Activated naive CD4-positive, alpha-beta T cell treated with anti-CD3 and anti-CD28 coated beads, Interleukin-2, amount 10 ng/mL, durations not matched to agents 5 hours and 36 hours (primary cell): Measurements from ENCODE around the gene AUNIP. TPM values are rescaled to one million over a fixed set of nuclear protein-coding genes. Genes with fewer than 3 reads are reported as not detected.

Source experiments
- microRNA-seq: library from miRNA; unstranded; fragments of <30 nt; microRNA quantifications from one replicate; pipeline ENCODE4 v1.2.0, GENCODE V29; 2022; ENCODE audit warnings: borderline microRNAs expressed, borderline replicate concordance
- total RNA-seq, 2 experiments: library from RNA; stranded (reverse); gene quantifications; one replicate each; pipeline ENCODE4 v1.2.3, GENCODE V29; 2021

The AUNIP gene
- total RNA-seq, result 1 to 10 TPM; 3.0 to 4.4 TPM

GRCh38 chr1:25858906-25859789 lies at the start of gene AUNIP:
AUNIP (minus strand) TSS chr1:25859457; CDS start chr1:25859357, 100 bp downstream.

GRCh38 chr1:25905680-25906643 lies 46.7 kb upstream of the AUNIP start, which contains the start of gene STMN1:
STMN1 (minus strand) TSS chr1:25906419; CDS start chr1:25904676, 1,743 bp downstream.

GRCh38 chr1:25875154-25875855 lies 16.0 kb upstream of the AUNIP start, which contains the start of gene PAQR7:
PAQR7 (minus strand) TSS chr1:25875708; CDS start chr1:25863839, 11,869 bp downstream.

GRCh38 chr1:25819491-25820246 lies 39.6 kb downstream of the AUNIP start, which contains the start of gene MTFR1L:
MTFR1L (plus strand) TSS chr1:25819954; CDS start chr1:25823105, 3,151 bp downstream.

GRCh38 chr1:25799935-25800702 lies 59.1 kb downstream of the AUNIP start, which contains the start of gene SELENON:
SELENON (plus strand) TSS chr1:25800193; CDS start chr1:25800231, 38 bp downstream.

Small RNA genes lying within 50 kb of the gene (microRNA-seq; reads per million reads assigned to microRNA genes)
- gene MIR3917, result not detected

Other genes starting within 250 kb of the AUNIP start
- 10 to 100 TPM; 40.9 to 41.0 TPM for gene MAN1C1, start 242.7 kb downstream of the AUNIP start, total RNA-seq
- gene SELENON, start 59.3 kb downstream of the AUNIP start, total RNA-seq, result 10 to 100 TPM; 13.4 to 14.3 TPM
- gene MTFR1L, start 39.5 kb downstream of the AUNIP start, total RNA-seq, result 10 to 100 TPM; 44.0 to 45.6 TPM
- gene PAQR7, start 16.3 kb upstream of the AUNIP start, total RNA-seq, result 1 to 10 TPM; 1.7 to 2.1 TPM
- gene STMN1, start 47.0 kb upstream of the AUNIP start, total RNA-seq, result 100 to 1,000 TPM; 550 to 577 TPM
- gene PAFAH2, start 138.6 kb upstream of the AUNIP start, total RNA-seq, result 10 to 100 TPM in 1 of 2 experiments, 1 to 10 TPM in 1; 9.9 to 10.7 TPM
- gene EXTL1, start 162.3 kb upstream of the AUNIP start, total RNA-seq, result not detected
- gene SLC30A2, start 186.7 kb upstream of the AUNIP start, total RNA-seq, result not detected
- under 1 TPM in 1 of 2 experiments, not detected in 1; 0.39 TPM for gene TRIM63, start 208.2 kb upstream of the AUNIP start, total RNA-seq